Measurements from ENCODE around the gene ABHD16B.

Gene ABHD16B

DNA sequence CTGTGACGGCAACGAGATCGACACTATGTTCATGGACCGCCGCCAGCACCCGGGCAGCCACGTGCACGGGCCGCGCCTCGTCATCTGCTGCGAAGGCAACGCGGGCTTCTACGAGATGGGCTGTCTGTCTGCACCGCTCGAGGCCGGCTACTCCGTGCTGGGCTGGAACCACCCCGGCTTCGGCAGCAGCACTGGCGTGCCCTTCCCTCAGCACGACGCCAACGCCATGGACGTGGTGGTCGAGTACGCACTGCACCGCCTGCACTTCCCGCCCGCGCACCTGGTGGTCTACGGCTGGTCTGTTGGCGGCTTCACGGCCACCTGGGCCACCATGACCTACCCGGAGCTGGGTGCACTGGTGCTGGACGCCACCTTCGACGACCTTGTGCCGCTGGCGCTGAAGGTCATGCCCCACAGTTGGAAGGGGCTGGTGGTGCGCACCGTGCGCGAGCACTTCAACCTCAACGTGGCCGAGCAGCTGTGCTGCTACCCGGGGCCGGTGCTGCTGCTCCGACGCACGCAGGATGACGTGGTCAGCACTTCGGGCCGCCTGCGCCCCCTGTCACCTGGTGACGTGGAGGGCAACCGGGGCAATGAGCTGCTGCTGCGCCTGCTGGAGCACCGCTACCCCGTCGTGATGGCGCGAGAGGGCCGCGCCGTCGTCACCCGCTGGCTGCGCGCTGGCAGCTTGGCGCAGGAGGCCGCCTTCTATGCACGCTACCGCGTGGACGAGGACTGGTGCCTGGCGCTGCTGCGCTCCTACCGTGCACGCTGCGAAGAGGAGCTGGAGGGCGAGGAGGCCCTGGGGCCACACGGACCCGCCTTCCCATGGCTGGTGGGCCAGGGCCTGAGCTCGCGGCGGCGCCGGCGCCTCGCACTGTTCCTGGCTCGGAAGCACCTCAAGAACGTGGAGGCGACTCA is 943 bp downstream of the ABHD16B start:
- Histone ChIP-seq H3K9ac (ENCODE audit: low read depth, low read length, poor library complexity, severe bottlenecking) (no peak overlapping the region), H3K27me3 (ENCODE audit: insufficient read depth, low read length, poor library complexity, severe bottlenecking) (no peaks in the 10 kb centered on the region), H3K9me3 (ENCODE audit: insufficient read depth, low read depth, low read length) (no peaks in the 10 kb centered on the region), H3K9me2 (replicated peaks; ENCODE audit: low read depth, low read length) (no peaks in the 10 kb centered on the region), H2AFZ (ENCODE audit: low read length) (no peak overlapping the region), H3K36me3 (ENCODE audit: insufficient read depth, low read length) (no peaks in the 10 kb centered on the region; the same call in 1 of the 2 replicates), H3K4me2 (ENCODE audit: low read depth, low read length, poor library complexity, severe bottlenecking) (no peak overlapping the region), H4K20me1 (ENCODE audit: insufficient read depth, low read length, poor library complexity, severe bottlenecking) (peaks cover 5% of the 10 kb centered on the region), H3K79me2 (ENCODE audit: insufficient read depth, low read length) (peaks cover 42% of the 10 kb centered on the region), H3F3A (ENCODE audit: low read depth) (no peaks in the 10 kb centered on the region), H3K4me1 (ENCODE audit: insufficient read depth, low read length, poor library complexity, severe bottlenecking) (peaks cover 43% of the 10 kb centered on the region), H3K4me3 (ENCODE audit: low read length, poor library complexity, severe bottlenecking) (no peak overlapping the region)
- TF ChIP-seq CTCF (conservative IDR thresholded peaks at IDR 0.05; ENCODE audit: low read length) (no peak), EZH2phosphoT487 (IDR thresholded peaks at IDR 0.05; ENCODE audit: borderline replicate concordance) (no peak)

- Histone ChIP-seq H3K9me3 (ENCODE audit: insufficient read depth, low read depth, low read length) (no peaks in the 10 kb centered on the region), H3K4me1 (ENCODE audit: insufficient read depth, low read length, poor library complexity, severe bottlenecking) (peaks cover 35% of the 10 kb centered on the region), H3K79me2 (ENCODE audit: insufficient read depth, low read length) (peaks cover 51% of the 10 kb centered on the region), H3F3A (ENCODE audit: low read depth) (no peaks in the 10 kb centered on the region), H2AFZ (ENCODE audit: low read length) (0 out of 2 replicates have a peak overlapping the region, but pooled peaks have one; percentile 77), H3K27me3 (ENCODE audit: insufficient read depth, low read length, poor library complexity, severe bottlenecking) (no peaks in the 10 kb centered on the region), H3K4me2 (ENCODE audit: low read depth, low read length, poor library complexity, severe bottlenecking) (peak overlapping the region; percentile 95), H3K4me3 (ENCODE audit: low read length, poor library complexity, severe bottlenecking) (peak overlapping the region; percentile 98), H3K9me2 (replicated peaks; ENCODE audit: low read depth, low read length) (no peaks in the 10 kb centered on the region), H3K9ac (ENCODE audit: low read depth, low read length, poor library complexity, severe bottlenecking) (peak overlapping the region; percentile 94), H3K36me3 (ENCODE audit: insufficient read depth, low read length) (no peaks in the 10 kb centered on the region; the same call in 1 of the 2 replicates), H4K20me1 (ENCODE audit: insufficient read depth, low read length, poor library complexity, severe bottlenecking) (peaks cover 5% of the 10 kb centered on the region)
- TF ChIP-seq EZH2phosphoT487 (IDR thresholded peaks at IDR 0.05; ENCODE audit: borderline replicate concordance) (no peak), CTCF (conservative IDR thresholded peaks at IDR 0.05; ENCODE audit: low read length) (no peak)
Measured at GRCh38 chr20:63863021-63863797, 1.9 kb downstream of the ABHD16B start.

DNA sequence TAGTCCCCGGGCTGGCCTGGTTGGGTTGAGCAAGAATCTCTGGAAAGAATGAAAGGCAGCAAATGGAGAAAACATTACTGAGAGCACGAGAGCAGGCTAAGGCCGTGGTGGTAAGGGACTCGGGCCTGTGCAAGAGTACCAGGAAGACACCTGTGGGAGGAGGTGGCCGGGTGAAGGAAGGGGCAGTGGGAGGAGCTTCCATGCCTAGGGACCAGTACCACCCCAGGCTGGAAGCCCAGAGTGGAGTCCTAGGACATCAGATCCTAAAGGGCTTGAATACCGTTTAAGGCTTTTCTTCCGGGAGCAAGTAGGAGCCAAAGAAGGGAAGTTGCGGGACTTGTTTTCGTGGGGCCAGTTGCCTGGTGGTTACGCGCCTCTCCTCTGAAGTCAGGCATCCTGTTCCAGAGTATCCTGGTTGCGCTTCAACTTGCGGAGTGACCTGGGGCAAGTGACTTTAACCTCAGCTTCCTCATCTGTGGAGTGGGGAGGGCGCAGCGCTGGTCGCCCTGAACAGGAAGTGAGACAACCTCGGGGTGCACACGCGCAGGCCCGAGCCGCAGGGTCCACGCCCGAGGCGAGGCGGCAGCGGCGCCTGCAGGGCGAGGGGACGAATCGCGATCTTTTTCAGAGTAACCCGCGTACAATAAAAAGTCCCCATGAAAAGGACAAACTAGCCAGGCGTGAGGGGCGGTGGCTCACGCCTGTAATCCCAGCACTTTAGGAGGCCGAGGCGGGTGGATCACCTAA is 2.7 kb downstream of the ABHD16B start:
- Histone ChIP-seq H3K4me1 (ENCODE audit: insufficient read depth, low read length, poor library complexity, severe bottlenecking) (peaks cover 30% of the 10 kb centered on the region), H4K20me1 (ENCODE audit: insufficient read depth, low read length, poor library complexity, severe bottlenecking) (peaks cover 5% of the 10 kb centered on the region), H3K9me3 (ENCODE audit: insufficient read depth, low read depth, low read length) (no peaks in the 10 kb centered on the region), H3K9me2 (replicated peaks; ENCODE audit: low read depth, low read length) (no peaks in the 10 kb centered on the region), H3K9ac (ENCODE audit: low read depth, low read length, poor library complexity, severe bottlenecking) (peak overlapping the region; percentile 94), H3F3A (ENCODE audit: low read depth) (no peaks in the 10 kb centered on the region), H3K4me2 (ENCODE audit: low read depth, low read length, poor library complexity, severe bottlenecking) (peak overlapping the region; percentile 95), H3K79me2 (ENCODE audit: insufficient read depth, low read length) (peaks cover 59% of the 10 kb centered on the region), H3K36me3 (ENCODE audit: insufficient read depth, low read length) (peaks cover 1% of the 10 kb centered on the region; the same call in 1 of the 2 replicates), H3K27me3 (ENCODE audit: insufficient read depth, low read length, poor library complexity, severe bottlenecking) (no peaks in the 10 kb centered on the region), H3K4me3 (ENCODE audit: low read length, poor library complexity, severe bottlenecking) (peak overlapping the region; percentile 98), H2AFZ (ENCODE audit: low read length) (peak overlapping the region; percentile 77)
- TF ChIP-seq CTCF (conservative IDR thresholded peaks at IDR 0.05; ENCODE audit: low read length), result peak; percentile 69
- TF ChIP-seq EZH2phosphoT487 (IDR thresholded peaks at IDR 0.05; ENCODE audit: borderline replicate concordance), result no peak
